ENCODE measurements around the gene NUP50.
A peak's percentile ranks its signal among the peaks of the same experiment; 100 is the strongest.

NUP50 gene

GRCh38 chr22:45229181-45229580 lies 65.5 kb downstream of the NUP50 start:
- Mint-ChIP-seq H3K27ac (no peak overlapping the region), H3K4me1 (peaks cover 28 to 83% of the 10 kb centered on the region in 2 donors), H3K9me3 (no peaks in the 10 kb centered on the region), H3K27me3 (no peaks in the 10 kb centered on the region), H3K4me3 (no peak overlapping the region), H3K36me3 (peaks cover 5 to 14% of the 10 kb centered on the region in 2 donors)
- ATAC-seq (replicated peaks) (no peak), DNase-seq (no peak)

GRCh38 chr22:45230026-45230721 lies 66.4 kb downstream of the NUP50 start:
- no peak overlapping the region for H3K4me3 Mint-ChIP-seq
- DNase-seq (no peak), ATAC-seq (replicated peaks) (no peak)
- peaks cover 27 to 87% of the 10 kb centered on the region in 2 donors for H3K4me1 Mint-ChIP-seq
- H3K27me3 Mint-ChIP-seq: no peaks in the 10 kb centered on the region
- peaks cover 5 to 10% of the 10 kb centered on the region in 2 donors for H3K36me3 Mint-ChIP-seq
- H3K9me3 Mint-ChIP-seq: no peaks in the 10 kb centered on the region
- no peak overlapping the region for H3K27ac Mint-ChIP-seq

GRCh38 chr22:45231293-45231692 lies 67.6 kb downstream of the NUP50 start:
- no peaks in the 10 kb centered on the region for H3K27me3 Mint-ChIP-seq
- peaks cover 2 to 6% of the 10 kb centered on the region in 2 donors for H3K36me3 Mint-ChIP-seq
- no peaks in the 10 kb centered on the region for H3K9me3 Mint-ChIP-seq
- DNase-seq (no peak), ATAC-seq (replicated peaks) (no peak)
- no peak overlapping the region for H3K27ac Mint-ChIP-seq
- no peak overlapping the region for H3K4me3 Mint-ChIP-seq
- H3K4me1 Mint-ChIP-seq: peaks cover 32 to 89% of the 10 kb centered on the region in 2 donors

GRCh38 chr22:45233386-45233785 lies 69.7 kb downstream of the NUP50 start:
- peaks cover 34 to 87% of the 10 kb centered on the region in 2 donors for H3K4me1 Mint-ChIP-seq
- no peak for ATAC-seq (replicated peaks)
- no peak overlapping the region for H3K27ac Mint-ChIP-seq

DNA sequence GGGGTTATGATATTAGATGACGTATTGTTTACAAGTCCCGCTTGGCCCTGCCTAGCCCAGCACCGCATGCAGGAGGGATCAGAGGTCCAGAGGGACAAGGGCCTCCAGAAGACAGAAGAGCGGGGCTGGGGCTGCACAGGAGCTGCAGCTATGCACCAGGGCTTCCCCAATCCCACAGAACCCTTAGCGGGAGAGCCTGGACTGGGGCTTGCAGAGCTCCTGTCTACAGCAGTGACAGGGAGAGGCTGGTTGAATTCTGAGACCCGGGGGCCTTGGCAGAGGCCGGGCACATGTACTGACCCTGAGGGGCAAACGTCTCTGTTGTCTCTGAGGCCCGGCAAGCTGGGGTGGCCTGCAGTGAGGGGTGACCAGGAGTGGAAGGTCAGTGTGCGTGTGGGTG lies 70.1 kb downstream of the NUP50 start:
- ATAC-seq (replicated peaks) (no peak), DNase-seq (no peak)
- Mint-ChIP-seq H3K4me1 (peaks cover 37 to 89% of the 10 kb centered on the region in 2 donors), H3K36me3 (peaks cover 2 to 6% of the 10 kb centered on the region in 2 donors), H3K27ac (peak overlapping the region; percentile 31), H3K4me3 (peak overlapping the region in 1 of 2 donors; percentile 7), H3K27me3 (no peaks in the 10 kb centered on the region), H3K9me3 (no peaks in the 10 kb centered on the region)

More at GRCh38 chr22:45233386-45233785, 69.7 kb downstream of the NUP50 start:
- Mint-ChIP-seq H3K9me3 (no peaks in the 10 kb centered on the region), H3K36me3 (peaks cover 2 to 4% of the 10 kb centered on the region in 2 donors), H3K27me3 (no peaks in the 10 kb centered on the region), H3K4me3 (no peak overlapping the region)
- no peak for DNase-seq

DNA sequence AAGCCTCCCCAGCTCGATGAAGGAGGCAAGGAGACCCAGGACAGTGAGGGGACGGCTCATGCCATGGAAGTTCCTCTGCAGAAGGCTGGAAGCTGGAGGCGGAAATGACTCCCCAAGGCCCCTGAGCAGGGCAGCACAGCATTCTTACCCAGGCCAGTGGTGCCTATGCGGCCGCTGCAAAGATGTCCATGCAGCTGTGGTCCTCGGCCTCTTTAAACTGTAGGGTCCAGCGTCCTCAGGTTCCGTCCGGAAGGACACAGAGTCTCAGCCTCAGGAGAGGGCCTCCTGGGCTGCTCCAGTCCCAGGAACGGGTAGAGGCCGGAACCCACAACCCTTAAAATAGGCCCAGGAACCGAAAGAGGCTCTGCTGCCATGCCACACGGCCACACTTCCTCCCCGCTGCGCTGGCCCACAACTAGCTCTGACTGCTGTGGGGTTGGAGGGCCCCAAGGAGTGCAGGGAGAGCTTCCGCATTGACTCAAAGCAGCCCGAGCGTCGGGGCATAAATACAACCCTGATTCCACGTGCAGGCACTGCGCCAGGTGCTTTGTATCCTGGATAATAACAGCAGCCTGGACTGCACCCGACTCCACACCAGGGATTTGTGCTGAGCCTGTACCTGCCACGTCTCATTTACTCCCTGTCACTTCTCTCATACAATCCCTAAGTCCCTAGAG lies 71.5 kb downstream of the NUP50 start:
- Mint-ChIP-seq H3K4me1 (peaks cover 50 to 95% of the 10 kb centered on the region in 2 donors), H3K27ac (peak overlapping the region; percentile 43), H3K36me3 (peaks cover 2 to 6% of the 10 kb centered on the region in 2 donors), H3K9me3 (no peaks in the 10 kb centered on the region), H3K4me3 (peak overlapping the region; percentile 58 to 77), H3K27me3 (no peaks in the 10 kb centered on the region)
- ATAC-seq (replicated peaks): peak; percentile 76 to 94
- no peak for DNase-seq

GRCh38 chr22:45235851-45236342 lies 72.2 kb downstream of the NUP50 start:
- Mint-ChIP-seq H3K4me1 (peaks cover 51 to 93% of the 10 kb centered on the region in 2 donors), H3K27ac (peak overlapping the region; percentile 43), H3K27me3 (no peaks in the 10 kb centered on the region), H3K36me3 (peaks cover 2 to 6% of the 10 kb centered on the region in 2 donors), H3K9me3 (no peaks in the 10 kb centered on the region), H3K4me3 (peak overlapping the region; percentile 58 to 77)
- DNase-seq (no peak), ATAC-seq (replicated peaks) (peak in 1 of 2 donors; percentile 19)

GRCh38 chr22:45237065-45237990 lies 73.6 kb downstream of the NUP50 start:
- Mint-ChIP-seq H3K27me3 (no peaks in the 10 kb centered on the region), H3K9me3 (no peaks in the 10 kb centered on the region), H3K4me3 (no peak overlapping the region), H3K4me1 (peaks cover 49 to 92% of the 10 kb centered on the region in 2 donors), H3K36me3 (peaks cover 2 to 6% of the 10 kb centered on the region in 2 donors), H3K27ac (no peak overlapping the region)
- no peak for DNase-seq
- peak in 1 of 2 donors; percentile 12 for ATAC-seq (replicated peaks)

Measured in stimulated activated naive B cell treated with anti-CD40 and anti-IgM and Interleukin-4, amounts not matched to agents 10 μg/mL and 1 μg/mL and 100 μg/mL, for 72 hours (primary cell).